H9 (cell line): ENCODE results near the gene CBLL1. TPM values are rescaled to one million over a fixed set of nuclear protein-coding genes. Genes with fewer than 3 reads are reported as not detected.

Experiments
- DNase-seq: peaks from one replicate; pipeline ENCODE4 v3.0.0-alpha.2; 2017
- H2AFZ ChIP-seq: one replicate; pipeline ENCODE4 v1.6.1; 2013; ENCODE audit warnings: mild to moderate bottlenecking, low read length, control low read depth, moderate library complexity
- H2AK5ac ChIP-seq: 2 replicates; pipeline ENCODE4 v1.6.1; 2013; ENCODE audit warnings: low read length, control low read depth, mixed read lengths; ENCODE audit not compliant: insufficient read length
- H2BK120ac ChIP-seq: one replicate; pipeline ENCODE4 v1.6.1; 2013; ENCODE audit warnings: low read depth, mild to moderate bottlenecking, low read length, control low read depth, inconsistent platforms; ENCODE audit not compliant: poor library complexity, severe bottlenecking
- H2BK12ac ChIP-seq: 2 replicates; pipeline ENCODE4 v1.6.1; 2013; ENCODE audit warnings: low read length, control low read depth, mixed read lengths, low read depth; ENCODE audit not compliant: insufficient read length
- H2BK15ac ChIP-seq: 2 replicates; pipeline ENCODE4 v1.6.1; 2013; ENCODE audit warnings: low read depth, low read length, control low read depth
- H2BK20ac ChIP-seq: one replicate; pipeline ENCODE4 v1.6.1; 2013; ENCODE audit warnings: low read depth, mild to moderate bottlenecking, low read length, control low read depth, inconsistent platforms; ENCODE audit not compliant: poor library complexity, severe bottlenecking
- H2BK5ac ChIP-seq: 2 replicates; pipeline ENCODE4 v1.6.1; 2013; ENCODE audit warnings: low read length, control low read depth, mixed read lengths; ENCODE audit not compliant: insufficient read length
- H3K14ac ChIP-seq: 2 replicates; pipeline ENCODE4 v1.6.1; 2013; ENCODE audit warnings: low read length, control low read depth; ENCODE audit not compliant: insufficient read depth
- H3K18ac ChIP-seq: 2 replicates; pipeline ENCODE4 v1.6.1; 2013; ENCODE audit warnings: low read depth, mild to moderate bottlenecking, mixed read lengths, low read length, control low read depth; ENCODE audit not compliant: insufficient read length
- H3K23ac ChIP-seq: 2 replicates; pipeline ENCODE4 v1.6.1; 2013; ENCODE audit warnings: low read length, control low read depth, mixed read lengths, low read depth; ENCODE audit not compliant: insufficient read length
- H3K23me2 ChIP-seq: 2 replicates; pipeline ENCODE4 v1.6.1; 2013; ENCODE audit warnings: low read depth, mild to moderate bottlenecking, mixed read lengths, low read length, control low read depth; ENCODE audit not compliant: insufficient read length, poor library complexity, severe bottlenecking
- H3K27ac ChIP-seq: 2 replicates; pipeline ENCODE4 v1.5.1; 2013; ENCODE audit warnings: low read length, control low read depth, mixed read lengths, low read depth; ENCODE audit not compliant: insufficient read length
- H3K27me3 ChIP-seq: 2 replicates; pipeline ENCODE4 v1.6.1; 2013; ENCODE audit warnings: low read length, control low read depth, inconsistent platforms; ENCODE audit not compliant: insufficient read depth
- H3K4ac ChIP-seq: 2 replicates; pipeline ENCODE4 v1.6.1; 2013; ENCODE audit warnings: low read depth, mild to moderate bottlenecking, control low read depth, inconsistent platforms, low read length, moderate library complexity
- H3K4me1 ChIP-seq: 2 replicates; pipeline ENCODE4 v1.6.1; 2013; ENCODE audit warnings: low read length, control low read depth, inconsistent platforms; ENCODE audit not compliant: insufficient read depth
- H3K4me2 ChIP-seq: 2 replicates; pipeline ENCODE4 v1.6.1; 2013; ENCODE audit warnings: low read length, control low read depth, mixed read lengths; ENCODE audit not compliant: insufficient read length, insufficient read depth
- H3K56ac ChIP-seq: 2 replicates; pipeline ENCODE4 v1.6.1; 2013; ENCODE audit warnings: low read depth, mild to moderate bottlenecking, mixed read lengths, low read length, control low read depth; ENCODE audit not compliant: insufficient read length
- H3K79me1 ChIP-seq: 2 replicates; pipeline ENCODE4 v1.6.1; 2013; ENCODE audit warnings: low read depth, mild to moderate bottlenecking, moderate library complexity, low read length, control low read depth, inconsistent platforms; ENCODE audit not compliant: insufficient read depth, poor library complexity, severe bottlenecking
- H3K79me2 ChIP-seq: 2 replicates; pipeline ENCODE4 v1.6.1; 2013; ENCODE audit warnings: low read length, control low read depth, inconsistent platforms; ENCODE audit not compliant: insufficient read depth
- H3K9ac ChIP-seq: 2 replicates; pipeline ENCODE4 v1.6.1; 2013; ENCODE audit warnings: low read length, control low read depth, mixed read lengths; ENCODE audit not compliant: insufficient read length; ENCODE audit errors: extremely low read depth
- H3K9me3 ChIP-seq: one replicate; pipeline ENCODE4 v1.6.1; 2013; ENCODE audit warnings: low read depth, low read length, inconsistent platforms; ENCODE audit not compliant: control insufficient read depth
- H3T11ph ChIP-seq: one replicate; pipeline ENCODE4 v1.6.1; 2013; ENCODE audit warnings: mild to moderate bottlenecking, low read length, control low read depth, inconsistent platforms
- H4K20me1 ChIP-seq: one replicate; pipeline ENCODE4 v1.6.1; 2013; ENCODE audit not compliant: control insufficient read depth, insufficient read length, insufficient read depth
- H4K5ac ChIP-seq: 2 replicates; pipeline ENCODE4 v1.6.1; 2013; ENCODE audit warnings: low read depth, mild to moderate bottlenecking, mixed read lengths, low read length, control low read depth; ENCODE audit not compliant: insufficient read length
- H4K8ac ChIP-seq: replicated peaks from 2 replicates; pipeline ENCODE4 v1.6.1; 2013; ENCODE audit warnings: low read length, control low read depth, mixed read lengths, low read depth; ENCODE audit not compliant: insufficient read length
- H4K91ac ChIP-seq: 2 replicates; pipeline ENCODE4 v1.6.1; 2013; ENCODE audit warnings: low read depth, mild to moderate bottlenecking, moderate library complexity, mixed read lengths, low read length, control low read depth; ENCODE audit not compliant: insufficient read length
- H3K27ac Mint-ChIP-seq, 3 experiments: 2 replicates in 2 of 3; 3 replicates in 1 of 3; pipeline ENCODE4 v1.8.0; 2020 to 2021; ENCODE audit warnings: mixed read lengths in 3 of 3, mild to moderate bottlenecking in 1 of 3, moderate library complexity in 1 of 3
- H3K27me3 Mint-ChIP-seq: 2 replicates; pipeline ENCODE4 v1.8.0; 2021; ENCODE audit warnings: low read depth, mild to moderate bottlenecking, moderate library complexity, mixed read lengths
- H3K36me3 Mint-ChIP-seq, 3 experiments: 2 replicates in 2 of 3; 3 replicates in 1 of 3; pipeline ENCODE4 v1.8.0; 2020 to 2021; ENCODE audit warnings: low read depth in 3 of 3, mixed read lengths in 3 of 3; ENCODE audit not compliant: insufficient read depth in 1 of 3
- H3K4me1 Mint-ChIP-seq, 2 experiments: 2 replicates each; pipeline ENCODE4 v1.8.0; 2020; ENCODE audit warnings: mixed read lengths in 2 of 2
- H3K4me3 Mint-ChIP-seq, 2 experiments: 2 replicates in 1 of 2; 3 replicates in 1 of 2; pipeline ENCODE4 v1.8.0; 2020 to 2021; ENCODE audit warnings: mild to moderate bottlenecking in 2 of 2, mixed read lengths in 2 of 2, moderate library complexity in 1 of 2
- H3K9me3 Mint-ChIP-seq, 2 experiments: 2 replicates in 1 of 2; 3 replicates in 1 of 2; pipeline ENCODE4 v1.8.0; 2020; ENCODE audit warnings: mild to moderate bottlenecking in 2 of 2, mixed read lengths in 2 of 2, moderate library complexity in 1 of 2
- WGBS: extraction: QIAGEN DNeasy Blood & Tissue Kit; methylation state at CpG from one replicate; pipeline ENCODE4 v1.1.7; 2013; ENCODE audit warnings: missing lambda C conversion rate, low lambda C conversion rate, mixed read lengths; ENCODE audit not compliant: insufficient read length; ENCODE audit errors: extremely low coverage; 5-methylcytosine and 5-hydroxymethylcytosine counted together
- total RNA-seq: library from RNA; stranded (reverse); gene quantifications from 2 replicates; pipeline ENCODE4 v1.2.1, GENCODE V29; 2021
- TF ChIP-seq, protein P1 (sequence below): fragments of 200-600 bp; sonication (generic); conservative IDR thresholded peaks from 3 replicates; pipeline ENCODE4 v1.8.0; 2021; ENCODE audit warnings: antibody characterized with exemption, mild to moderate bottlenecking

CBLL1 gene
- total RNA-seq, 1 experiment from 2014 or later, result 32.2 TPM

DNA sequence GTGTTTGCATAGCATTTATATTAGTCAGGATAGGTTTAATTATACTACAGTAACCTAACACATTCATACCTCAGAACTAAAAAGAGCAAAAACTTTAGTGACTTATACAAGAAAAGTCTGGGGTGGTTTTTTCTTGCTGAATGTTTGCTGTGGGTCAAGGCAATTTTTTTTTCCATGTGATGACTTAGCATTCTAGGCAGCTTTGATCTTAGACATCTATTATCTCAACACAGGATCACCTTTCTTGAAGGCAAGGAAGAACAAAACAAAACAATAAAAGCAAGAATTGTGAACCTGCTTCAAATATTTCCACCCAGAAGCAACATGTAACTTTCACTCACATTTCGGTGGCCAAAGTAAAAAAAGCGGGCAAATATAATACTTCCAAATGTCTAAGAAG is 20.7 kb upstream of the CBLL1 start:
- no peak overlapping the region for H3K4me2 ChIP-seq
- H3K9me3 ChIP-seq, result no peaks in the 10 kb centered on the region
- no peak overlapping the region for H2BK5ac ChIP-seq
- H4K91ac ChIP-seq, result no peak overlapping the region
- no peak overlapping the region for H2AFZ ChIP-seq
- H3K56ac ChIP-seq, result no peak overlapping the region
- H4K8ac ChIP-seq, result no peak overlapping the region
- no peak overlapping the region for H3K27ac ChIP-seq
- Mint-ChIP-seq H3K4me1 (peaks cover 0 to 8% of the 10 kb centered on the region in 2 experiments; a peak in 1 of 4 replicates), H3K36me3 (no peaks in the 10 kb centered on the region), H3K27me3 (peaks cover 7% of the 10 kb centered on the region), H3K27ac (no peak overlapping the region), H3K4me3 (no peak overlapping the region), H3K9me3 (no peaks in the 10 kb centered on the region)
- H3K9ac ChIP-seq, result no peak overlapping the region
- no peaks in the 10 kb centered on the region for H3K4me1 ChIP-seq
- no peaks in the 10 kb centered on the region for H3K79me1 ChIP-seq
- no peak overlapping the region for H2BK20ac ChIP-seq
- TF ChIP-seq, protein P1, sequence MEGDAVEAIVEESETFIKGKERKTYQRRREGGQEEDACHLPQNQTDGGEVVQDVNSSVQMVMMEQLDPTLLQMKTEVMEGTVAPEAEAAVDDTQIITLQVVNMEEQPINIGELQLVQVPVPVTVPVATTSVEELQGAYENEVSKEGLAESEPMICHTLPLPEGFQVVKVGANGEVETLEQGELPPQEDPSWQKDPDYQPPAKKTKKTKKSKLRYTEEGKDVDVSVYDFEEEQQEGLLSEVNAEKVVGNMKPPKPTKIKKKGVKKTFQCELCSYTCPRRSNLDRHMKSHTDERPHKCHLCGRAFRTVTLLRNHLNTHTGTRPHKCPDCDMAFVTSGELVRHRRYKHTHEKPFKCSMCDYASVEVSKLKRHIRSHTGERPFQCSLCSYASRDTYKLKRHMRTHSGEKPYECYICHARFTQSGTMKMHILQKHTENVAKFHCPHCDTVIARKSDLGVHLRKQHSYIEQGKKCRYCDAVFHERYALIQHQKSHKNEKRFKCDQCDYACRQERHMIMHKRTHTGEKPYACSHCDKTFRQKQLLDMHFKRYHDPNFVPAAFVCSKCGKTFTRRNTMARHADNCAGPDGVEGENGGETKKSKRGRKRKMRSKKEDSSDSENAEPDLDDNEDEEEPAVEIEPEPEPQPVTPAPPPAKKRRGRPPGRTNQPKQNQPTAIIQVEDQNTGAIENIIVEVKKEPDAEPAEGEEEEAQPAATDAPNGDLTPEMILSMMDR, result no peak
- H3K4ac ChIP-seq, result no peak overlapping the region
- no peak overlapping the region for H3K14ac ChIP-seq
- H3K23ac ChIP-seq, result no peak overlapping the region
- H3K23me2 ChIP-seq, result no peaks in the 10 kb centered on the region
- H3K18ac ChIP-seq, result no peak overlapping the region
- no peaks in the 10 kb centered on the region for H4K20me1 ChIP-seq
- no peak overlapping the region for H2BK120ac ChIP-seq
- H4K5ac ChIP-seq, result no peak overlapping the region
- no peaks in the 10 kb centered on the region for H3K79me2 ChIP-seq
- H3T11ph ChIP-seq, result no peak overlapping the region
- no peak overlapping the region for H2AK5ac ChIP-seq
- no peaks in the 10 kb centered on the region; the same call in 1 of the 2 replicates for H3K27me3 ChIP-seq
- H2BK15ac ChIP-seq, result no peak overlapping the region
- no peak for DNase-seq
- WGBS, result no CpG with 5 or more reads among the region's 2 CpGs
- H2BK12ac ChIP-seq, result no peak overlapping the region
